Pulmonary artery endothelial cell (primary cell): ENCODE data around the gene DECR2. TPM values are rescaled to one million over a fixed set of nuclear protein-coding genes. Genes with fewer than 3 reads are reported as not detected.
"Not testable (repeated sequence)": the region's sequence is repeated elsewhere in the genome, so short reads cannot be mapped to it uniquely, and the experiment has no call there.

Experiments
- DNase-seq: peaks from one replicate; pipeline ENCODE4 v3.0.0-alpha.2; 2011; ENCODE audit warnings: low read depth, low spot score
- total RNA-seq: library from RNA; depleted of rRNA; stranded (reverse); fragments of >200 nt; gene quantifications from 2 replicates; pipeline ENCODE4 v1.2.3, GENCODE V29; 2014

The DECR2 gene
- total RNA-seq, 1 donor from 2014 or later: 19.4 TPM

GRCh38 chr16:399340-400019 lies 2.2 kb upstream of the DECR2 start:
- no peak for DNase-seq

GRCh38 chr16:400061-400591 lies 1.6 kb upstream of the DECR2 start:
- no peak for DNase-seq

GRCh38 chr16:404971-405486 lies 3.3 kb downstream of the DECR2 start:
- DNase-seq: no peak

GRCh38 chr16:405548-406506 lies 4.1 kb downstream of the DECR2 start:
- no peak for DNase-seq

GRCh38 chr16:407253-407652 lies 5.6 kb downstream of the DECR2 start:
- no peak for DNase-seq

- no peak for DNase-seq
Measured at GRCh38 chr16:410516-411178, 9.0 kb downstream of the DECR2 start.

GRCh38 chr16:411576-412265 lies 10.0 kb downstream of the DECR2 start:
- DNase-seq: no peak

GRCh38 chr16:414395-415169 lies 12.9 kb downstream of the DECR2 start:
- DNase-seq: no peak

GRCh38 chr16:415170-415498 lies 13.4 kb downstream of the DECR2 start:
- DNase-seq: not testable (repeated sequence)

GRCh38 chr16:422179-422578 lies 20.5 kb downstream of the DECR2 start:
- DNase-seq: not testable (repeated sequence)

- DNase-seq: peak; percentile 87
Measured at GRCh38 chr16:424033-424622, 22.4 kb downstream of the DECR2 start.

- no peak for DNase-seq
Measured at GRCh38 chr16:424623-425081, 23.0 kb downstream of the DECR2 start.

- peak; percentile 49 for DNase-seq
Measured at GRCh38 chr16:425082-425718, 23.5 kb downstream of the DECR2 start, which contains the start of gene RAB11FIP3. TSS of gene RAB11FIP3 (plus strand) at chr16:425649. CDS start at chr16:426007, 358 bp downstream.

GRCh38 chr16:425740-426114 lies 24.0 kb downstream of the DECR2 start:
- no peak for DNase-seq

GRCh38 chr16:426115-426905 lies 24.6 kb downstream of the DECR2 start:
- DNase-seq: no peak

- no peak for DNase-seq
Measured at GRCh38 chr16:426906-427249, 25.2 kb downstream of the DECR2 start.

- DNase-seq: no peak
Measured at GRCh38 chr16:427250-427649, 25.6 kb downstream of the DECR2 start.

GRCh38 chr16:430904-431303 lies 29.2 kb downstream of the DECR2 start:
- DNase-seq: no peak
